ENCODE results near the gene RPS4Y1. TPM values are rescaled to one million over a fixed set of nuclear protein-coding genes. Genes with fewer than 3 reads are reported as not detected.

Gene RPS4Y1
- total RNA-seq, 2 experiments from 2014 or later = 372 to 373 TPM

Other genes starting within 250 kb of the RPS4Y1 start
- gene SRY, start 53.9 kb upstream of the RPS4Y1 start, total RNA-seq = not detected
- gene ZFY, start 93.8 kb downstream of the RPS4Y1 start, total RNA-seq = 10 to 100 TPM; 17.7 to 19.4 TPM

Data from activated naive CD8-positive, alpha-beta T cell treated with anti-CD3 and anti-CD28 coated beads for 36 hours (primary cell).